HG03520 (cell line): Measurements from ENCODE around the gene CD160.
"Not testable (repeated sequence)": the region's sequence is repeated elsewhere in the genome, so short reads cannot be mapped to it uniquely, and the experiment has no call there.

Source experiments
- ATAC-seq: cut with Tn5 transposase; IDR thresholded peaks from one replicate; pipeline ENCODE4 v1.9.1; 2021; ENCODE audit warnings: mild to moderate bottlenecking, moderate library complexity; ENCODE audit not compliant: unreplicated experiment

CD160 gene, protein sequence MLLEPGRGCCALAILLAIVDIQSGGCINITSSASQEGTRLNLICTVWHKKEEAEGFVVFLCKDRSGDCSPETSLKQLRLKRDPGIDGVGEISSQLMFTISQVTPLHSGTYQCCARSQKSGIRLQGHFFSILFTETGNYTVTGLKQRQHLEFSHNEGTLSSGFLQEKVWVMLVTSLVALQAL

DNA sequence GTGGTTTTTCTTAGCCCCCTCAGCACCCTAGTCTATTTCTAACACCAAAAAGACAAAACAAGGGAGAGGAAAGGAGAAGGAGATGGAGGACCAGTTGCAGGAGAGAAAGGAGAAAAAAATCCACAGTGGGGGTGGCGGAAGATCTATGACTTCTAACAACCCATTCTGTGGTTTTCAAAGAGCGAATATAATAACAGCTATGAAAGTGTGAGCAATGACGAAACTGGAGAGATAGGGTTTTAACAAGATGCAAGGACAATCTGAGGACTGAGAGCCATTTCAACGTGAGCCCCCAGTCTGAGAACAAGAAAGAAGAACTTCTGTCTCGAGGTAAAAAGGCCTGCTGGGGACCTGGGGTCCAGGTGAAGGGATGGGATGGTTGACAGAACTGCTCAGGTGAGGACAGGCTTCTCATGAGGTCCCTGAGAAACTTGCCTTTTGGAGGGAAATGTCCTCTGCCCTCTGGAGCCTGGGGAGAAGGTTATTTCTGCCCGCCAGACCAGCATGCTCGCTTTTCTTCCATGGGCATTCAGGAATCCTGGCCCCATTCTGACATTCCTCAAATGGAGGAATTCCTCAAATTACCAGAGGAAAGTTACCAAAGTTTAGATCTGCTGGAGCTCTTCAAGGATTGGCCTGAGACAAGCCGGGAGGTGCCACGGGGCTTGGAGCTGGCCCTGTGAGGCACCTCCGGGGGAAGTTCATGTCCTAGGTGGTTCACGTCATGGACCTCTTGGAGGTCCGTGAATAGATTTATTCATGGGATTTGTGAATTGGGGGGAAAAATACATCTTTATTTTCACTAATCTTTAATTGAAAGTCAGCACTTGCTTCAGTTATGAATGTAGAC lies at the start of gene CD160:
CD160 (plus strand) TSS at position 270 of the 850 bp plus-strand sequence. CDS start 8,829 bp downstream, outside the sequence.
- no peak for ATAC-seq

DNA sequence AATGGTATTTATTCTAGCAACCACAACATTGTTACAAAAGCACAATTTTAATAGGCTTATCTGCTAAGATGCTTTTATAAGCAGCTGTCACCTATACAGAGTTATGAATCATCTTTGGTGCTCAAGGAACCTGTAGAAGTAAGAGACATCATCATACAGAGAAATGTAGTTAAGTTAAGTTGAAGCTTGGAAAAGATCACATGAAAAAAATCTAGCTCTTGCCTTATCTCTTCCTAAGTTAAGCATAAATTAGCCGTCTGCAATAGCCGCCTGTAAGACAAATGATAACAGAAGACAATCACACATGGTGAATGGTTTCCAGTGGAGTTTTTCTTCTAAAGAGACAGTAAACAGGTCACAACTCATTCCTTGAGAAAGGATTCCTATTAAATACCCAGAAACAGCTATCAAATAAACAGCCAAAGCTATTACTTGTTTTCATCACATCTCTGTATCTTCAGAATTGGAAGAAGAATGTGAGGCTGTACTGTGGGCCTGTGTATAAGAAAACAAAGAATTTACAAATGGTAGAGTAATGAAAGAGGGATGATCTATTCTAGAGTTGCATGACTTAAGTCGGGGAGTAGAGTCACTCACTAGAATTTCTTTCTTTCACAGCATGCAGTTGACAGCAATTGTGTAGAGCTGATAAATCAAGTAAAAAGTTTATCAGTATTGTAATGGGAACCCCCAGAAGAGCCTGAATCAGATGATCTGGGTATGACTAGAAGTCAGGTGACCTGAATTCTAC lies 48.1 kb upstream of the CD160 start:
- ATAC-seq: not testable (repeated sequence)

DNA sequence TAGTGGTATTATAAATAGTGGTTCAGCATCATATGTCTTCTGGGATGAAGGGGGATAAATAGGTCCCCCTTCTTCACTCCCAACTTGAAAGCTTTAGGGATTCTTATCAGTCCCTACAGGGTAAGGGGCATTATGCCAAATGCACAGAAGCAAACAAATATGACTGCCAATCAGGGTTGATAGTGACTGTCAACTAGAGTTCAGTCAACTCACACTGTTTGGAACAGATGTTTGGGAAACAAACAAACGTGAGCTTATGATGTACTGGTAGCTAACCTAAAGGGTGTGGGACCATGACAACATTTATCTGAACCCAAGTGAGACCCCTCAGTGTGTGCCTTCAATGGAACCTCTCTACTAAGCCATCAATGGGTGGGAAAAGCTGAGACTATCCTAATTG lies 46.1 kb upstream of the CD160 start:
- ATAC-seq: not testable (repeated sequence)

DNA sequence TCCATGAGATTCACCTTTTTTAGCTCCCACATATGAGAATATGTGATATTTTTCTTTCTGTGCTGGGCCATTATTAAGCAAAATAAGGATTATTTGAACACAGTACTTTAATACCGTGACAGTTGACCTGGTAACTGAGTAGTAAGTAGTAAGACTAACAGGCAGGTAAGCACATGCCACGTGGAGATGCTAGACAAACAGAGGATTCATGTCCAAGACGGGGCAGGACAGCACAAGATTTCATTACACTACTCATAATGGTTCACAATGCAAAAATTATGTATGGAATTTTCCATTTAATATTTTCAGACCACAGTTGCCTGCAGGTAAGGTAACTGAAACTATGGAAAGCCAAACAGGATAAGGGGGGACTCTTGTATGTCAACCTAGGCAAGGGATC lies 34.4 kb upstream of the CD160 start:
- ATAC-seq: not testable (repeated sequence)

DNA sequence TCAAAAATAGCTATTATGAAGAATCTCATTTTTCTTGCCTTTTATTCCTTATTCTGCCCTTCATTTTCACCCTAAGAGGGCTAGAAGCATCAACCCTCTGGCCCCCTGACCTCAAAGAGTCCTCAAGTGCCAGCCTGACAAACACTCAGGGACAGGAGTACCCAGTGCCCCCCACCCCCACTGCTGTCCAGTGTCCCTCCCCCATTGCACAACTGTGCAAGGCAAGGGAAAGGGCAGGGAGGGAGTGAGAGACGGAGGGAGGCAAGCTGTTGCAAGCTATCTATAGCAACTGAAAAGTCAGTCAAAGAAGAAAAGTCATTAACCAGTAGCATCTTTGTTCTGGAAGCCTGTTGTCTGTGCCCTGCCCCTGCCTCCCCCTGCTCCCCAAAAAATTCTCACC lies 33.2 kb upstream of the CD160 start:
- ATAC-seq: not testable (repeated sequence)

DNA sequence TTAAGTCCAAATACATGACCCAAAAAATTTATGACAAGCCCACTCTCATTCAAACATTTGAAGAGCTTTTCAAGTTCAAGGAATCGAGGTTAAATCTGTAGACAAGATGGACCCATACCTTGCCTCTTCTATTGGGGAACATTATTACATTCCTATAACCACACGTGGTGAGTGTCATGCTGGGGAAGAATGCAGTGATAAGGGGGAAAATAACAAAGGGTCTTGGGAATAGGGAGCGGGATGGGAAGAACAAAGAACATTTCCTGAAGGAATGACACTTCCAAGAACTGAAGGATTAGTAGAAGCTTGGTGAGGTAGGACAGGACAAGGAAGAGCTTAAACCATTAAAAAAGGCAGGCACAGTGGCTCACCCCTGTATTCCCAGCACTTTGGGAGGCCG lies 31.0 kb upstream of the CD160 start:
- ATAC-seq: no peak

DNA sequence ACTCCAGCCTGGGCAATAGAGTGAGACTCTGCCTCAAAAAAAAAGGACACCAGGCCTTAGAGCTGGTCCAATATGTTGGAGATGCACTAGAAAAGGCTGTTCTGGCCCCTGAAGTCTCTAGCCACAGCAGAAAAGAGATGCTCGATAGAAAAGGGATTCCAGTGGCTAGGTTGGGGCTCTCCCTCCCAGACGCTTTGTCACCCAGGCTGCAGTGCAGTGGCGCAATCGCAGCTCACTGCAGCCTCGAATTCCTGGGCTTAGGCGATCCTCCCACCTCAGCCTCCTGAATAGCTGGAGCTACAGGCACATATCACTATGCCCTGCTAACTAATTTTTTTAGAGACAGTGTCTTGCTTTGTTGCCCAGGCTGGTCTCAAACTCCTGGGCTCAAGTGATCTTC lies 30.4 kb upstream of the CD160 start:
- no peak for ATAC-seq

DNA sequence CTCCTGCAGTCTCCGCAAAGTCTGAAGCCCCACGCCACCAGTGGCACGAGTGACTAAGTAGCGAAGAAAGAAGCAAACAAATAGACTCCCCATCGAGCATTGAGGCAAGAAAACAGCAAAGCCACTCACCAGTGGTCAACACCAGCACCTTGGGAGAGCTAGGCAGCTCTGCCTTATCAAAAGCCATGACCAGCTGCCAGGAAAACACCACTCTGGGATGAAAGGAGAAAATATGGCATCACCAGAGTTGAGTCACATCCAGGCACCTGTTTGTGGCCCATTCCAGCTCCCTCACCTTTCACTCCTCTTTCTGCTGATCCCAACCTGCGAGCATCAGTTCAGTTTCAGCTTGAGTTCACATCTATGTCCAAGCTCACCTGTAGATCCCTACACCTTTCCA lies 29.4 kb upstream of the CD160 start:
- no peak for ATAC-seq

DNA sequence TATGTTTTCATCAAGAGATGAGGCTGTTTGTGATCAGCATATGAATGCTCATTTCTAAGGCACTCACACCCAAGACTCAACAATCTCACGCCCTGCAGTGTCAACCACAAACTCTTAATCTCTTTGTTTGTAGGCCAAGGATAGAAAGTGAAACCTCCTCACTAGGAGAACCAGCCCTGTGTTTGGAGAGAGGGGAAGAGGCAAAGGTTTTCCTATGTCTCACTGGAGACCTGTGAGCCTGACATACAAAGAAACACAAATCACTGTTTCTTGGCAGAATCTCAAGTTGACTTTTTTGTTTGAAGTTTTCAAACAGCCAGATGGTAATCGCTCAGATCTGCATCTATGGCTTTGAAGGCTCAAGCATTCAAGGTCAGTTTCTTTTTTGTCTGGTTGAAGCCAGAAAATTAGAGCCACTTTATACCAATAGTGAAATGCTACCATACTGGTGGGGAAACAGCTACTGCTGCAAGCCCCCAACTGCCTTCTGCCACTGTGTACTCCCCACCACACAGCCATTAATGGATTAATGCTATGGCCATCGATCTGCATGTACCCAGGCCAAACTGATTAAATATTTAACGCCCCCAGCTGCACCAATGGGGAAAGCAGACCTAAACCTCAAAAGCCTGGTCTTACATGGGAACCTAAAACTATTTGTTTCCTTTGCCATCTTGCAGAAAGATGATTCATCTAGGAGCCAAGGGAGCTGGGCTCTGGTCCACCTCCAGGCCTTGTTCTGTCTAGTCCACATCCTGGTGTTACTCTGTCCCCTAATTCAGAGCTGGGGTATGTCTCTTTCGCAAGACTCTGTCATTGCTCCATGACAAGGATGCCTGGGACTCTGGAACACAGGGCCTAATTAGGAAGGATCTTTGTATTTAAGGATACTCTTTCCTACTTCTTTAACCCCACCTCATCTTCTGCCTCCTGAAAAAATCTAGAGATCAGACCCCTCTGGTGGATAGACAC lies 28.4 kb upstream of the CD160 start:
- no peak for ATAC-seq

DNA sequence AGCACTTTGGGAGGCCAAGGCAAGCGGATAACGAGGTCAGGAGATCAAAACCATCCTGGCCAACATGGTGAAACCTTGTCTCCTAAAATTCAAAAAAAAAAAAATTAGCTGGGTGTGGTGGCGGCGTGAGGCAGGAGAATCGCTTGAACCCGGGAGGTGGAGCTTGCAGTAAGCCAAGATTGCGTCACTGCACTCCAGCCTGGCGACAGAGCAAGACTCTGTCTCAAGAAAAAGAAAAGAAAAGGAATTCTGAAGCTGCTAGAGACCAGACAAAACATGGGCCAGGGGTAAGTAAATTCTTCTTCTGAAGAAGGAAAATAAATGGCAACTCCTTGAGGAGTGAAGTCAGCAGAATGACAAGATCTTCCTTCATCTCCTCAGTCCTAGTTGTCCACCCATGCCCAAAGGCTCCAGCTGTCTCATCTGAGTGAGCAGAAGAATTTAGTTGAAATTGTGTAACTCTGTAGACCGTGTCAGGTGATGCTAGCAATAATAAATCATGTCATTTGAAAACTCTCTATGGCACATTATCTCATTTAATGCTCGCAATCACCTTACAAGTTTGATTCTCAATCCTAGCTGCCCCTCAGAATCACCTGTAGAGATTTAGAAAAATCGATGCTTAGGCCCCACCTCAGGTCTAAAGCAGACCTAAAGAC lies 26.4 kb upstream of the CD160 start:
- ATAC-seq: no peak

DNA sequence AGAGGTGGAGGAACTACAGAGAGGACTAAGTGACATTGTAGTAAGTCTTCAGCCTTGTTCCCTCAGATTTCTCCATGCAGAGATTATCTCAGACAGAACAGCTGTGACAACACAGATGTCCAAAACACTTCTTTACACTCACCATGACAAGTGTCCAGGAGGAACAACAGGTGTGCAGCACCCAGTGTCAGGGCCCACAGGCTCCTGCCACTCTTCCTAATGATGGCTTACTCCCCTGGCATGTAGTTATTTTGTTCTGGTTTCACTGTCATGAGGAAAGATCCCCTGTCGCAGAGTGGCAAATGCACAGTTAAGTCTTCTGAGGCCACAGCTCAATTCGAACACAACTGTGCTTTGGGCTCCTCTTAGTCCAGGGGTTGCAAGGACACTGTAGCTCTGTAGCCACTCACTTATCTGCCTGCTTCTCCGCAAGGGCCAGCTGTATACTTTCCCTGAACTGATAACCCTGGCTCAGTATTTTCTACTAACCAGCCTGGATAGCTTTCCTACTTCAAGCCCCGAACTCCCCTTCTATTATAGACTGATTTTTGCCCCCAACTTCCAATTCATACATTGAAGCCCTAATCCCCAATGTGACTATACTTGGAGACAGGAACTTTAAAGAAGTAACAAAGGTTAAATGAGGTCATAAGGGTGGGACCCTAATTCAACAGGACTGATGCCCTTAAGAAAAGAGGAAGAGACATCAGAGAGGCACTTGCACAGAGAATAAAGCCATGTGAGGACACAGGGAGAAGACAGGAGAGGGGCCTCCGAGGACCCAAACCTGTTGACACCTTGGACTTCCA lies 23.3 kb upstream of the CD160 start:
- no peak for ATAC-seq

DNA sequence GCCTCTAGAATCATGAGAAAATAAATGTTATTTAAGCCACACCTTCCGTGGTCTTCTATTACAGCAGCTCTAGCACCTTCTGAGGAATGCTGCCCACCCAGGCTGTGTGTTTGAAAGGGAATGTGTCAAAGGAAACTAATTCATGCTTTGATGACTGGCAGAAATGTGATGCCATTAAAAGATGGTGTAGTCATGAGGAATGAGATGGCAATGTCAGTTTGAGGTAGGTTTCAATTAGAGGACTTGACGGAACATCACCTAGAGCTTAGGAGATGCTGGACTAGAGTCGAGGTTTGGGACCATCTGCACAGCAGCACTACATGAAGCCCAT lies 22.7 kb upstream of the CD160 start:
- ATAC-seq: no peak

DNA sequence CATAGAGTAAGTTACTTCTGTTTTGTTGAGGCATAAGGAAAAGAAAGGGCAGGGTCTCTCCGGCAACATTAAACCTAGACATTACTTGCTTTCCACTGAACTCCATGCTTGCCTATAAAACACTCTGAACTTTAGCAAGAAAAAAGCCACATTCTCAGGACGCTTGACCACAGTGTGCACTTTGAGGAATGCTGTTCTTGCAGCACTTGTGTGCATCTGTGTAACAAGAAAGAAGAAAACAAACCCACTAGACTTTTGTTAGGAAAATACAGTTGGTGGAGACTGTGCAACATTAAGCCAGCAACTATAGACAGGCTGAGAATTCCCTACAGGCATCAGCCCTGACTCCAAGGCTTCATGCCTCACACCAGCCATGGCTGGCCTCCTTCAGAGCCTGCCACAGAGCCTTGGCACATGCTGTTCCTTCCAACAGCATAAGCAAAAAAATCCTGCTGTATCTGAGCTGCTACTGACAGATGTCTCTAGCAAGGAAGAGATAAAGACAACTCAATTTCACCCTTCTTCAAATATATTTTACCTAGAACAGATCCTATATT lies 17.9 kb upstream of the CD160 start:
- no peak for ATAC-seq

DNA sequence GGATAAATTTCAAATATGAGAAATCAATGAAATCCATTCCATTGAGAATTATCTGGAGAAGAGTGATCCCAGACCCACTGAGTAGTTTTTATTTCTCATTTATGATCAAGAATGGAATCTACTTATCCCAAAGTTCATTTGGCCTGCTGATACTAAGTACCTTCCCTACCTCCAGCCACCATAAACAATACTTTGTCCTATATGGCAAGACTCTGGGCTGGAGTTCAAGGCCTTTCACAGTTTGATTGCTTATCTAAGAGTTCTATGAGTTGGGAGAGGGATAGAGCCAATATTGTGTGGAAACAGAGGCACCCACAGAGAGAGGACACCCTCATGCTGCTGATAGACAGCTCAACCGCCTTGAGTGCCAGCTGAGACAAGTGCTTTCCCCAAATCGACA lies 17.2 kb upstream of the CD160 start:
- ATAC-seq: no peak

DNA sequence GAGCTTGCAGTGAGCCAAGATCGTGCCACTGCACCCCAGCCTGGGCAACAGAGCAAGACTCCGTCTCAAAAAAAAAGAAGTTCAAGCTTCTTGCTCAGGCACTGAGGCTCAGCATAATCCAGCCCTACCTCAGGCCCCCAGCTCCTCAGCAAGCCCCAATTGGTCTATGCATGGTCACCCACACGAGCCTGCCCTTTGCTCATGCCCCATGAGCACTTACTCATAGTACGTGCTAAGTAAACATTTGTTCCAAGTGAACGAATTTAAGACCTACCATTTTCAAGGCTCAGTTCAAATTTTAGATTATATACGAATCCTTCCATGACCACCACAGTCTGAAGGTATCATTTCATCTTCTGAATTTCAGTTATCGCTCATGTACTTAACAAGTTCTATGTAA lies 16.5 kb upstream of the CD160 start:
- ATAC-seq: no peak

DNA sequence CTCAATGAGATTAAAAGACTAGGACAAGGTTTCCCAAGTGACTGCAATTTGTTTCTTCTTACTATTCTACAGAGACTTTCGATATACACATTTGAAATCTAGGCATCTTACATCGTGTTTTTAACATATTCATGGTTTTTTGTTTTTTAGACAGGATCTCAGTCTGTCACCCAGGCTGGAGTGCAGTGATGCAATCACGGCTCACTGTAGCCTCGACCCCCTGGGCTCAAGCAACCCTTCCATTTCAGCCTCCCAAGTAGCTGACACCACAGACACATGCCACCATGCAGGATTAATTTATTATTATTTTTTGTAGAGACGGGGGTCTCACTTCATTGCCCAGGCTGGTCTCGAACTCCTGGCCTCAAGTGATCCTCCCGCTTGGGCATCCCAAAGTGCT lies 13.7 kb upstream of the CD160 start:
- ATAC-seq: no peak

DNA sequence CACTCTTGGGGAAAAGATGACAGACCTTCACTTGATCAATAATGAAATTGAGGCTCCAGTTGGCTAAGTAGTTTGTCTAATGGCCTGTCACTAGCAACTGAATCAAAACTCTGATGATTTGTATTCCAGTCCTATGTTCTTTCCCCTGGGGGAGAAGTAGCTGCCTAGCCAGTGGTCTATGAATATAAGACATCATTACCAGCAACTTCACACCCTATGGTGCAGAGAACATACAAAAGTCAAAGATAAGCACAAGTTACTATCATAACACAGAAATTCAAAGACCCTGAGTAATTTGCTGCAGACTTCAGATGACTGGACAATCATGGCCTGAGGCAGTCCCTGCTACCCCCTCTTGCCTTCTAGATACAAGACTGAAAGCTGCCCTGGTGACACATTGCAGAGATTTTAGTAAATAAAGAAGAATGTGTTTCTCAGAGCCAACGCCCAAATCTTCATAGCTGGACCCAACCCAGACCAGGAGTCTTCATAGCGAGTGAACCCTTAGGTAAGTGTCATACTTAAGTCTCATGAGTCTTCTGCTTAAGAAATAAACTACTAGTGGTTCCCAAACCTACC lies 13.1 kb upstream of the CD160 start:
- ATAC-seq: no peak

DNA sequence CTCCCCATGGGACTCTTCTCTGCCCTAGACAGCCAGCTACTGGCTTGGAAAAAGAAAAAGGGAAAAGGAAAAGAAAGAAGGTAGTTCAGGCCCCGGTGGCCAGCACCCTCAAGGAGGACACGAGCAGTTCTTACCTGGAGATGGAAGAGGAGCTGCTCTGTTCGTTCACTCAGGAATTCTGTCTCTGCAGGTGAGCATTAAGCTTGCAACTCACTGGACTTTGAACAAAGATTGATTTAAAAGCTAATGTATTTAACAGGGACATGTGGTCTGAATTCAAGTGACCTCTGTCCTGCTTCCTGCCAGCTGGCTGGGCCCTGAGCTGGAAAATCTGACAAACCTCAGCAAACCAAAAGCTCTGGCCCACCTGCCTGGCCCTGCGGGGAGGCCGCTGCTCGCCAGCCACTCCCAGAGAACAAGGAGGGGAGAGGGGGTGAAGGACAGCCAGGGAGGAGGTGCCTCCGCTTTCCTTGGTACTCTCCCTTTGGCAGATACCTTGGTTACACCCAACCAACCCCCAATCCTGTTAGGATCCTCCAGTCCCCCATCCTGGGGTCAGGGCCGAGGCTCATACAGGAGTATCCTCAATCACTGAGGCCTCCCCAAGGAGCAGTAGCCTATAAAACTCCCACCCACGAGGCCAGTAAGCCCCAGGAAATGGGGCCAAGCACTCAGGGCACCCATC lies 12.0 kb upstream of the CD160 start, which contains the start of gene PDZK1:
PDZK1 (minus strand) TSS at position 186 of the 685 bp plus-strand sequence. CDS start 19,347 bp downstream, outside the sequence.
- no peak for ATAC-seq
